ENCODE results near the gene ALKBH3. TPM values are rescaled to one million over a fixed set of nuclear protein-coding genes. Genes with fewer than 3 reads are reported as not detected.

ALKBH3 gene
- total RNA-seq, 1 donor from 2014 or later = 37.4 TPM

DNA sequence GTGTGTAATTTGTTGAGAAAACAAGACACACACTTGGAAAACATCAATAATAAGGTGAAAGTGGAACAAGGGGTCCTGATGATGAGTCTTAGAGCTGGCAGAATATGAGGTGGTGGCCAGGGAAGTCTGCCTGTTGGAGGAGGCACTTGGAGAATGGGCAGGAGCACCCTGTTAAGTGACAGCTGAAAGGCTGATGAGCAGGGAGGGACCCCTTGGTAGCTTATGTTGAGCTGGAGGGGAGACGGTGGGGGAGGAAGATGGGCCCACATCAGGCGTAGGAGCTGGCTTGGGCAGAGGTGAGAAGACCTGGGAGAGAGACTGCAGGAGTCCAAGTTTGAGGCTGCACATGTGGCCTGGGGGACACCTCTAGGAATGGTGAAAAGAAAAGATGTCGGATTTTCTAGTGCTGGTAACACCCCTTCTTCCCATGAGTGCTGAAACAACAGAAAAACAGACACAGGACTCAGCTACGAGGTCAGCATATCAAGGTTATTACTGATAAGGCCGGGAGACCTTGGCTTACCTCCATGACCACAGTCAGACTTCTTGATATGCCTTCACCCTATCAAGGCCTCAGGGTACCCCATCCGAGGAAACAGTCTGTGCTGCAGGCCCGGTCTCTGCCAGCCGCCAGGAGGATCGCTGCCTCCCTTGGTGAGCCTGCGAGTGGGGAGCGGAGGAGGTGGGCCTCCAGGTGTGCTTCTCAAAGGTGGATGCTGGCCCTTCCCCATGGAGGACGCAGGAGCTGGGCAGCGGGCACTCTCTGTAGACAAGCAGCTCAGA is 47.5 kb downstream of the ALKBH3 start:
- H3K9me3 Mint-ChIP-seq = no peaks in the 10 kb centered on the region
- H3K9ac ChIP-seq = no peak overlapping the region
- H3K9me3 ChIP-seq (ENCODE audit: low read depth) = no peaks in the 10 kb centered on the region
- peaks cover 21% of the 10 kb centered on the region for H3K4me1 ChIP-seq
- no peak for DNase-seq (ENCODE audit: low spot score)
- no peak overlapping the region for H3K27ac ChIP-seq
- no peak overlapping the region for H3K4me2 ChIP-seq
- no peak overlapping the region for H3K27ac Mint-ChIP-seq
- H3F3A ChIP-seq (ENCODE audit: low read depth) = peaks cover 12% of the 10 kb centered on the region
- no peaks in the 10 kb centered on the region for H3K36me3 Mint-ChIP-seq
- no peaks in the 10 kb centered on the region for H3K27me3 ChIP-seq
- H3K4me1 Mint-ChIP-seq = peaks cover 26% of the 10 kb centered on the region
- TF ChIP-seq EZH2phosphoT487 (IDR thresholded peaks at IDR 0.05) = no peak
- TF ChIP-seq CTCF (IDR thresholded peaks at IDR 0.05) = no peak
- no peak for TF ChIP-seq EZH2 (IDR thresholded peaks at IDR 0.05)
- no peaks in the 10 kb centered on the region for H3K27me3 Mint-ChIP-seq (ENCODE audit: insufficient read depth, low read depth)
- no peak overlapping the region for H2AFZ ChIP-seq (replicated peaks)
- H3K4me3 ChIP-seq = no peak overlapping the region
- H3K79me2 ChIP-seq (ENCODE audit: low read depth) = no peaks in the 10 kb centered on the region
- H4K20me1 ChIP-seq (ENCODE audit: low read depth) = no peaks in the 10 kb centered on the region
- no peak overlapping the region for H3K4me3 Mint-ChIP-seq
- H3K36me3 ChIP-seq = no peaks in the 10 kb centered on the region

GRCh38 chr11:43928721-43929120 is 48.1 kb downstream of the ALKBH3 start:
- H3K4me3 Mint-ChIP-seq = no peak overlapping the region
- no peak overlapping the region for H3K27ac Mint-ChIP-seq
- H3K9me3 ChIP-seq (ENCODE audit: low read depth) = no peaks in the 10 kb centered on the region
- peaks cover 6% of the 10 kb centered on the region for H3F3A ChIP-seq (ENCODE audit: low read depth)
- H3K4me1 Mint-ChIP-seq = peaks cover 25% of the 10 kb centered on the region
- DNase-seq (ENCODE audit: low spot score) = no peak
- no peak overlapping the region for H3K9ac ChIP-seq
- H4K20me1 ChIP-seq (ENCODE audit: low read depth) = no peaks in the 10 kb centered on the region
- no peak overlapping the region for H3K27ac ChIP-seq
- H3K4me2 ChIP-seq = no peak overlapping the region
- no peaks in the 10 kb centered on the region for H3K27me3 ChIP-seq
- H3K4me1 ChIP-seq = peaks cover 20% of the 10 kb centered on the region
- H3K36me3 Mint-ChIP-seq = no peaks in the 10 kb centered on the region
- H3K36me3 ChIP-seq = no peaks in the 10 kb centered on the region
- no peaks in the 10 kb centered on the region for H3K79me2 ChIP-seq (ENCODE audit: low read depth)
- H3K9me3 Mint-ChIP-seq = no peaks in the 10 kb centered on the region
- no peaks in the 10 kb centered on the region for H3K27me3 Mint-ChIP-seq (ENCODE audit: insufficient read depth, low read depth)
- TF ChIP-seq EZH2 (IDR thresholded peaks at IDR 0.05) = no peak
- TF ChIP-seq CTCF (IDR thresholded peaks at IDR 0.05) = no peak
- no peak for TF ChIP-seq EZH2phosphoT487 (IDR thresholded peaks at IDR 0.05)
- H3K4me3 ChIP-seq = no peak overlapping the region
- H2AFZ ChIP-seq (replicated peaks) = no peak overlapping the region

GRCh38 chr11:43930868-43931716 is 50.5 kb downstream of the ALKBH3 start:
- Histone ChIP-seq H2AFZ (replicated peaks) (no peak overlapping the region), H3K27me3 (no peaks in the 10 kb centered on the region), H3K79me2 (ENCODE audit: low read depth) (no peaks in the 10 kb centered on the region), H3K4me3 (no peak overlapping the region), H3K4me1 (peaks cover 13% of the 10 kb centered on the region), H3K27ac (no peak overlapping the region), H3F3A (ENCODE audit: low read depth) (no peaks in the 10 kb centered on the region), H4K20me1 (ENCODE audit: low read depth) (no peaks in the 10 kb centered on the region), H3K9ac (no peak overlapping the region), H3K9me3 (ENCODE audit: low read depth) (no peaks in the 10 kb centered on the region), H3K36me3 (no peaks in the 10 kb centered on the region), H3K4me2 (no peak overlapping the region)
- H3K4me1 Mint-ChIP-seq = peaks cover 25% of the 10 kb centered on the region
- no peaks in the 10 kb centered on the region for H3K36me3 Mint-ChIP-seq
- TF ChIP-seq EZH2 (IDR thresholded peaks at IDR 0.05) = no peak
- TF ChIP-seq EZH2phosphoT487 (IDR thresholded peaks at IDR 0.05) = no peak
- TF ChIP-seq CTCF (IDR thresholded peaks at IDR 0.05) = no peak
- no peaks in the 10 kb centered on the region for H3K9me3 Mint-ChIP-seq
- DNase-seq (ENCODE audit: low spot score) = no peak
- peaks cover 9% of the 10 kb centered on the region for H3K27me3 Mint-ChIP-seq (ENCODE audit: insufficient read depth, low read depth)
- no peak overlapping the region for H3K27ac Mint-ChIP-seq
- no peak overlapping the region for H3K4me3 Mint-ChIP-seq
